HCT116 (cell line): ENCODE results near the gene KMT2D.

ENCODE experiments used
- ATF3 ChIP-seq: IDR thresholded peaks from 2 replicates; pipeline ENCODE4 v1.6.1; 2012
- CTCF ChIP-seq, 3 experiments: fragments of 200-600 bp in 1 of 3; sonication (generic) in 1 of 3; IDR thresholded peaks in 2 of 3; conservative IDR thresholded peaks in 1 of 3; 2 replicates each; pipeline ENCODE4 v1.5.1; 2012 to 2017; ENCODE audit warnings: low read depth in 2 of 3, low read length in 2 of 3, antibody characterized with exemption in 1 of 3, borderline replicate concordance in 1 of 3, control low read depth in 1 of 3, mild to moderate bottlenecking in 1 of 3, mixed read lengths in 1 of 3, mixed run types in 1 of 3, moderate library complexity in 1 of 3; ENCODE audit not compliant: insufficient read depth in 1 of 3
- EGR1 ChIP-seq: IDR thresholded peaks from 2 replicates; pipeline ENCODE4 v1.6.1; 2012; ENCODE audit warnings: low read depth
- ELF1 ChIP-seq: IDR thresholded peaks from 2 replicates; pipeline ENCODE4 v1.6.1; 2012; ENCODE audit warnings: low read depth, borderline replicate concordance
- EZH2 ChIP-seq: fragments of 200-600 bp; sonication (generic); IDR thresholded peaks from 2 replicates; pipeline ENCODE4 v1.6.1; 2017; ENCODE audit warnings: antibody characterized with exemption, mixed run types
- JUND ChIP-seq: IDR thresholded peaks from 2 replicates; pipeline ENCODE4 v1.6.1; 2012
- POLR2A ChIP-seq: IDR thresholded peaks from 2 replicates; pipeline ENCODE4 v1.7.0; 2011; ENCODE audit warnings: borderline replicate concordance; ENCODE audit not compliant: insufficient read depth, insufficient read length; ENCODE audit errors: extremely low read depth
- POLR2AphosphoS5 ChIP-seq: IDR thresholded peaks from 2 replicates; pipeline ENCODE4 v1.6.1; 2011; ENCODE audit warnings: mild to moderate bottlenecking, low read depth, low read length, moderate library complexity
- RAD21 ChIP-seq: IDR thresholded peaks from 2 replicates; pipeline ENCODE4 v1.6.1; 2012; ENCODE audit warnings: low read depth, mild to moderate bottlenecking
- SIN3A ChIP-seq: IDR thresholded peaks from 2 replicates; pipeline ENCODE4 v1.6.1; 2012; ENCODE audit warnings: low read depth
- TCF7L2 ChIP-seq: IDR thresholded peaks from 2 replicates; pipeline ENCODE4 v1.7.0; 2011; ENCODE audit warnings: borderline replicate concordance, inconsistent platforms; ENCODE audit not compliant: insufficient read depth, insufficient read length; ENCODE audit errors: extremely low read depth
- ZBTB33 ChIP-seq: IDR thresholded peaks from 2 replicates; pipeline ENCODE4 v1.6.1; 2011; ENCODE audit warnings: mild to moderate bottlenecking, low read length, moderate library complexity; ENCODE audit not compliant: insufficient replicate concordance; ENCODE audit errors: extremely low read depth
- ZFX ChIP-seq: fragments of 450-650 bp; IDR thresholded peaks from 2 replicates; pipeline ENCODE4 v1.6.1; 2017
- ZNF274 ChIP-seq: fragments of 200-500 bp; sonication (Bioruptor generic); IDR thresholded peaks from 2 replicates; pipeline ENCODE4 v1.6.1; 2014; ENCODE audit warnings: mild to moderate bottlenecking, low read depth, low read length, inconsistent platforms

GRCh38 chr12:49041881-49042484 lies 18.6 kb downstream of the KMT2D start:
- TF ChIP-seq RAD21 (no peak), POLR2AphosphoS5 (no peak), CTCF (IDR thresholded peaks at IDR 0.05 in 2 of 3, conservative IDR thresholded peaks at IDR 0.05 in 1 of 3; ENCODE audit: borderline replicate concordance in 1 of 3, insufficient read depth in 1 of 3, low read depth in 2 of 3, low read length in 2 of 3) (no peak), ATF3 (no peak), POLR2A (no peak), SIN3A (no peak), EZH2 (no peak), ZBTB33 (no peak), TCF7L2 (no peak), ZFX (no peak), JUND (no peak), EGR1 (no peak), ZNF274 (no peak), ELF1 (no peak)
